Skeletal muscle tissue (tissue), 4 donors: ENCODE data around the gene BYSL. TPM values are rescaled to one million over a fixed set of nuclear protein-coding genes. Genes with fewer than 3 reads are reported as not detected.

Experiments
- H3K27ac ChIP-seq: one replicate; pipeline ENCODE4 v1.7.0; 2013; ENCODE audit warnings: mild to moderate bottlenecking, low read depth, low read length, inconsistent platforms
- H3K27me3 ChIP-seq, 3 donors: one replicate each; pipeline ENCODE4 v1.7.0; 2013; ENCODE audit warnings: low read length in 3 of 3; ENCODE audit not compliant: control insufficient read depth in 3 of 3, insufficient read depth in 3 of 3
- H3K36me3 ChIP-seq, 3 donors: one replicate each; pipeline ENCODE4 v1.7.0; 2013; ENCODE audit warnings: low read length in 3 of 3; ENCODE audit not compliant: control insufficient read depth in 3 of 3, insufficient read depth in 3 of 3
- H3K4me1 ChIP-seq, 3 donors: one replicate each; pipeline ENCODE4 v1.7.0; 2013; ENCODE audit warnings: low read length in 3 of 3, mild to moderate bottlenecking in 3 of 3; ENCODE audit not compliant: control insufficient read depth in 3 of 3, insufficient read depth in 3 of 3
- H3K4me3 ChIP-seq, 3 donors: one replicate each; pipeline ENCODE4 v1.7.0; 2013; ENCODE audit warnings: low read length in 3 of 3
- H3K9ac ChIP-seq, 3 donors: one replicate each; pipeline ENCODE4 v1.7.0; 2013; ENCODE audit warnings: low read length in 3 of 3, mild to moderate bottlenecking in 3 of 3, moderate library complexity in 2 of 3, low read depth in 1 of 3
- H3K9me3 ChIP-seq, 3 donors: one replicate each; pipeline ENCODE4 v1.7.0; 2013; ENCODE audit warnings: low read length in 3 of 3; ENCODE audit not compliant: control insufficient read depth in 3 of 3
- total RNA-seq: library from RNA; depleted of rRNA; stranded (reverse); fragments of >200 nt; gene quantifications from one replicate; pipeline ENCODE4 v1.2.3, GENCODE V29; 2014
- donor health status: Osteomylitis.

BYSL gene
- total RNA-seq, 1 donor from 2014 or later, result 21.9 TPM

- H3K9me3 ChIP-seq, result no peaks in the 10 kb centered on the region
Measured at GRCh38 chr6:41887331-41887751, 34.0 kb upstream of the BYSL start.

GRCh38 chr6:41892921-41893564 is 28.3 kb upstream of the BYSL start:
- H3K36me3 ChIP-seq, result no peaks in the 10 kb centered on the region
- H3K4me3 ChIP-seq, result no peak overlapping the region
- no peaks in the 10 kb centered on the region for H3K9me3 ChIP-seq

More at GRCh38 chr6:41887331-41887751, 34.0 kb upstream of the BYSL start:
- no peaks in the 10 kb centered on the region for H3K4me1 ChIP-seq
- no peak overlapping the region for H3K27ac ChIP-seq
- no peak overlapping the region for H3K9ac ChIP-seq
- H3K4me3 ChIP-seq, result no peak overlapping the region
- no peaks in the 10 kb centered on the region for H3K27me3 ChIP-seq
- no peaks in the 10 kb centered on the region for H3K36me3 ChIP-seq

GRCh38 chr6:41894366-41895299 is 26.7 kb upstream of the BYSL start:
- no peaks in the 10 kb centered on the region for H3K27me3 ChIP-seq
- H3K9me3 ChIP-seq, result no peaks in the 10 kb centered on the region
- peak overlapping the region; percentile 76 to 81 (median 79) for H3K9ac ChIP-seq
- peaks cover 14 to 22% (median 21%) of the 10 kb centered on the region in 3 donors for H3K4me1 ChIP-seq
- H3K36me3 ChIP-seq, result no peaks in the 10 kb centered on the region
- H3K4me3 ChIP-seq, result peak overlapping the region; percentile 76 to 92 (median 85)
- peak overlapping the region; percentile 77 for H3K27ac ChIP-seq

More at GRCh38 chr6:41892921-41893564, 28.3 kb upstream of the BYSL start:
- Histone ChIP-seq H3K9ac (no peak overlapping the region), H3K4me1 (peaks cover 14 to 22% (median 21%) of the 10 kb centered on the region in 3 donors), H3K27me3 (no peaks in the 10 kb centered on the region), H3K27ac (no peak overlapping the region)

- Histone ChIP-seq H3K36me3 (peaks cover 0 to 2% (median 0%) of the 10 kb centered on the region in 3 donors), H3K27me3 (no peaks in the 10 kb centered on the region), H3K9me3 (no peaks in the 10 kb centered on the region), H3K27ac (peak within 1 kb of the TSS; percentile 77), H3K4me1 (peaks cover 14 to 22% (median 21%) of the 10 kb centered on the region in 3 donors), H3K9ac (peak within 1 kb of the TSS; percentile 79 to 88 (median 84)), H3K4me3 (peak within 1 kb of the TSS; percentile 76 to 92 (median 85))
Measured at GRCh38 chr6:41895300-41896233, 25.7 kb upstream of the BYSL start, which contains the start of gene USP49. Gene USP49, minus strand, starts transcription at chr6:41895375. Its CDS starts 88,392 bp downstream, at chr6:41806983.

GRCh38 chr6:41896281-41896680 is 25.0 kb upstream of the BYSL start:
- Histone ChIP-seq H3K4me1 (peaks cover 14 to 22% (median 21%) of the 10 kb centered on the region in 3 donors), H3K4me3 (peak overlapping the region in 1 of 3 donors; percentile 92), H3K27me3 (no peaks in the 10 kb centered on the region), H3K9ac (peak overlapping the region; percentile 20 to 88 (median 78)), H3K36me3 (peaks cover 0 to 3% (median 0%) of the 10 kb centered on the region in 3 donors), H3K27ac (peak overlapping the region; percentile 77), H3K9me3 (no peaks in the 10 kb centered on the region)

GRCh38 chr6:41900861-41901260 is 20.4 kb upstream of the BYSL start:
- Histone ChIP-seq H3K27me3 (no peaks in the 10 kb centered on the region), H3K4me3 (no peak overlapping the region), H3K36me3 (peaks cover 9 to 16% (median 13%) of the 10 kb centered on the region in 3 donors), H3K4me1 (peaks cover 2 to 5% (median 4%) of the 10 kb centered on the region in 3 donors), H3K9me3 (no peaks in the 10 kb centered on the region), H3K9ac (no peak overlapping the region), H3K27ac (no peak overlapping the region)

GRCh38 chr6:41901882-41902519 is 19.3 kb upstream of the BYSL start:
- Histone ChIP-seq H3K9me3 (no peaks in the 10 kb centered on the region), H3K27me3 (no peaks in the 10 kb centered on the region), H3K27ac (no peak overlapping the region), H3K4me3 (no peak overlapping the region), H3K36me3 (peaks cover 21 to 27% (median 24%) of the 10 kb centered on the region in 3 donors), H3K9ac (no peak overlapping the region), H3K4me1 (no peaks in the 10 kb centered on the region)

- Histone ChIP-seq H3K27ac (no peak overlapping the region), H3K9ac (no peak overlapping the region), H3K36me3 (peaks cover 29 to 55% (median 51%) of the 10 kb centered on the region in 3 donors), H3K9me3 (no peaks in the 10 kb centered on the region), H3K4me1 (peaks cover 0 to 4% (median 4%) of the 10 kb centered on the region in 3 donors), H3K4me3 (no peak overlapping the region), H3K27me3 (no peaks in the 10 kb centered on the region)
Measured at GRCh38 chr6:41909727-41910126, 11.6 kb upstream of the BYSL start.

- Histone ChIP-seq H3K36me3 (peaks cover 16 to 28% (median 21%) of the 10 kb centered on the region in 3 donors), H3K9me3 (no peaks in the 10 kb centered on the region)
Measured at GRCh38 chr6:41914343-41914742, 7.0 kb upstream of the BYSL start.

More at GRCh38 chr6:41914343-41914742, 7.0 kb upstream of the BYSL start:
- no peak overlapping the region for H3K27ac ChIP-seq
- H3K27me3 ChIP-seq, result no peaks in the 10 kb centered on the region
- no peak overlapping the region for H3K9ac ChIP-seq
- H3K4me1 ChIP-seq, result peaks cover 4 to 8% (median 7%) of the 10 kb centered on the region in 3 donors
- no peak overlapping the region for H3K4me3 ChIP-seq
